Right hindlimb (tissue), 1 donor: ENCODE data around the gene C10orf67.
"Not testable (repeated sequence)": the region's sequence is repeated elsewhere in the genome, so short reads cannot be mapped to it uniquely, and the experiment has no call there.

Source experiments
- DNase-seq: peaks from one replicate; pipeline ENCODE4 v3.0.0-alpha.2; 2018

Gene C10orf67

GRCh38 chr10:23319835-23320234, 24.8 kb downstream of the C10orf67 start:
- DNase-seq = no peak

- DNase-seq = no peak
Measured at GRCh38 chr10:23318359-23318758, 26.2 kb downstream of the C10orf67 start.

- DNase-seq = no peak
Measured at GRCh38 chr10:23317416-23317815, 27.2 kb downstream of the C10orf67 start.

- DNase-seq = no peak
Measured at GRCh38 chr10:23316406-23316805, 28.2 kb downstream of the C10orf67 start.

GRCh38 chr10:23315966-23316365, 28.6 kb downstream of the C10orf67 start:
- DNase-seq = no peak

GRCh38 chr10:23314835-23315239, 29.8 kb downstream of the C10orf67 start:
- peak; percentile 24 for DNase-seq

GRCh38 chr10:23311034-23311433, 33.6 kb downstream of the C10orf67 start:
- DNase-seq = no peak

- DNase-seq = no peak
Measured at GRCh38 chr10:23310404-23310803, 34.2 kb downstream of the C10orf67 start.

- not testable (repeated sequence) for DNase-seq
Measured at GRCh38 chr10:23299961-23300360, 44.6 kb downstream of the C10orf67 start.

GRCh38 chr10:23294638-23295247, 49.9 kb downstream of the C10orf67 start:
- no peak for DNase-seq

- DNase-seq = no peak
Measured at GRCh38 chr10:23293973-23294590, 50.5 kb downstream of the C10orf67 start.

- DNase-seq = no peak
Measured at GRCh38 chr10:23293145-23293724, 51.4 kb downstream of the C10orf67 start.

- no peak for DNase-seq
Measured at GRCh38 chr10:23291551-23292334, 52.9 kb downstream of the C10orf67 start.

GRCh38 chr10:23284674-23285335, 59.8 kb downstream of the C10orf67 start:
- DNase-seq = no peak

- no peak for DNase-seq
Measured at GRCh38 chr10:23284155-23284554, 60.4 kb downstream of the C10orf67 start.

GRCh38 chr10:23283680-23284079, 60.9 kb downstream of the C10orf67 start:
- no peak for DNase-seq

- DNase-seq = no peak
Measured at GRCh38 chr10:23281044-23281433, 63.6 kb downstream of the C10orf67 start.

GRCh38 chr10:23280419-23281043, 64.1 kb downstream of the C10orf67 start:
- no peak for DNase-seq

- DNase-seq = no peak
Measured at GRCh38 chr10:23275355-23275754, 69.2 kb downstream of the C10orf67 start.

GRCh38 chr10:23274179-23274578, 70.4 kb downstream of the C10orf67 start:
- not testable (repeated sequence) for DNase-seq

- DNase-seq = no peak
Measured at GRCh38 chr10:23270531-23270930, 74.1 kb downstream of the C10orf67 start.

- DNase-seq = no peak
Measured at GRCh38 chr10:23263441-23264164, 81.0 kb downstream of the C10orf67 start.
